ENCODE measurements around the gene SLC2A9. TPM values are rescaled to one million over a fixed set of nuclear protein-coding genes. Genes with fewer than 3 reads are reported as not detected.

SLC2A9 gene
- total and polyA plus RNA-seq, 2 of the 13 experiments (the other 11 are each of a cell fraction or from before 2014, with no cell fraction given): 36.2 to 42.3 TPM

DNA sequence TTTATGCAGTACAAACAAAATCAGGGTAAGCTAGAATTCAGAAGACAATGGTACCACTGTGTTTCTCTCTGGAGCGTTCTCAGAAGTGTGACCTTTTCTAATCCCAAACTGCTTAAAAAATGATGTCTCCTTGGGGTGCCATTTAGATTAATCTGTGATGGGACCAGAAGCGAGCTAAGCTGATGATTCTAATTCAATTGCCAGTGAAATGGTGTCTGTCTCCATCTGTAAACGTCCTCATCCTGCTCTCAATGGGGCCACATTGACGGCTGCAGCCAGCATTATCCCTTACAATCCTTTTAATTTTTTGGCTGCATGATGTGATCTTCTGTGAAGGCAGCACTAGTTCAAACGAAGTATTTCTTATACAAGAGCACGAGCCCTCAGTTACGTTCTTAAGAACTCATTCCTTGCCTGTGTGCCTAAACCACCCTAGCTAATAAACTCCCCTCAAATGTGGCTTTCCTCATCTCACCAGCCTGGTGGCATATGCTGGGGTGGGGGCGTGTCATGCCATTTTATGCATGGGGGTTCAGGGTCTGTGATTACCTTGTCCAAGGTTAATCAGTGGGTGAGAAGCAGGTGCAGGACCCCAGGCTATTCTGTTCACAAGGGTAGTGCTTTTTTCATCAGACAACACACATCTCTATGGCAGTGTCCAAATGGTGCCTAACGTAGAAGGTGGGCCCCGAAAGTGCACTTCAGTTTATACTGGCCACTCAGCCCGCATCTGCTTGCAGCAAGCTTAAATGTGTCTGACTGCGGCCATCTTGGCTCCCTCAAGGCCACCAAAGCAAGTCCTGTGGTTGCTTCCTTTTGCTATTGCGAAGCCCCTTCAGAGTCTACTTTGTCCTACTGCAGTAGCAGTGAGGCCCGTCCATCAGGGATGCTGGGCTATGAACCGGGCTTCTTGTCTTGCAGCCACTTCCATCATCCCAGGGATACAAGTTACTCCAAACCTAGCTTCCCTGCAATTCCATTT is 45.7 kb upstream of the SLC2A9 start (continued):
- TF ChIP-seq HIVEP1 (CRISPR knock-in tag; IDR thresholded peaks at IDR 0.05): no peak
- TF ChIP-seq, protein P1, sequence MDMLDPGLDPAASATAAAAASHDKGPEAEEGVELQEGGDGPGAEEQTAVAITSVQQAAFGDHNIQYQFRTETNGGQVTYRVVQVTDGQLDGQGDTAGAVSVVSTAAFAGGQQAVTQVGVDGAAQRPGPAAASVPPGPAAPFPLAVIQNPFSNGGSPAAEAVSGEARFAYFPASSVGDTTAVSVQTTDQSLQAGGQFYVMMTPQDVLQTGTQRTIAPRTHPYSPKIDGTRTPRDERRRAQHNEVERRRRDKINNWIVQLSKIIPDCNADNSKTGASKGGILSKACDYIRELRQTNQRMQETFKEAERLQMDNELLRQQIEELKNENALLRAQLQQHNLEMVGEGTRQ (IDR thresholded peaks at IDR 0.05; ENCODE audit: low read depth, low read length): no peak
- TF ChIP-seq, protein P1 (CRISPR knock-in tag; IDR thresholded peaks at IDR 0.05; ENCODE audit: borderline replicate concordance): no peak

DNA sequence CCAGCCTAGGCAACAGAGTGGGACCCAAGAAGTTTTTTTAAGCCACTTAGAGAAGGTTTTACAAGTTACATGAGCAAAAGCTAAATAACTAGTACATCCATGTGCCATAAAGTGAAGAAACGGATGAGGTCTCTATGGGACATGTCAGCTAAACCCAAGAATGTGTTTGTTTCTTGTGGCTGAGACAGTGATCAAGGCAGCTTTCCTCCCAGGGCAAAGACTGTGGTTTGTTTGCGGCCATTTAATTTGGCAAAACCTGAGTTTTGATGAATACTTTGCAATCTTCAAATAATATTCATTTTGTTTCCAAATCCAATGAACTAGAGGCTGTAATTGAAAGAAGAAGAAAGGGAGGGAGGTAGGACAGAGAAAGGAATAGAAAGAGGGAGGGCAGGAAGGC is 44.9 kb upstream of the SLC2A9 start:
- no peaks in the 10 kb centered on the region for H3K36me3 ChIP-seq (replicated peaks in 1 of 2; ENCODE audit: control insufficient read depth in 1 of 2, insufficient read depth in 2 of 2, low read length in 2 of 2)
- ATAC-seq (no peak), DNase-seq (ENCODE audit: low spot score) (no peak), FAIRE-seq (no peak)
- POLR2A ChIA-PET: interaction anchor here (1.4 kb wide), 1 partner anchor 49 kb away, joined by 4 read pairs; no protein-coding TSS in a partner anchor
- 98% methylated on average over 2 of the region's 2 CpGs for WGBS (ENCODE audit: low lambda C conversion rate)
- CTCF ChIA-PET (ENCODE audit: low intra/inter-chr PET ratio, low total read pairs): no interaction called here
- no peak overlapping the region for H2AFZ ChIP-seq (ENCODE audit: low read length)
- in situ Hi-C loops (cut with HindIII; ENCODE audit: extremely low pct_ligation_motif_present, low pct_unique_long_range_greater_than_20kb): no loop called here
- no peak overlapping the region for H3K4me2 ChIP-seq (ENCODE audit: low read depth, low read length)
- no peaks in the 10 kb centered on the region for H3K79me2 ChIP-seq (ENCODE audit: insufficient read depth, low read length)
- no peak overlapping the region for H3K4me3 ChIP-seq (replicated peaks in 1 of 3; ENCODE audit: insufficient read depth in 1 of 3, low read depth in 2 of 3, low read length in 3 of 3)
- no peak overlapping the region for H3K9ac ChIP-seq (ENCODE audit: insufficient read depth, low read depth, low read length)
- no peaks in the 10 kb centered on the region for H3K27me3 ChIP-seq (ENCODE audit: control insufficient read depth in 1 of 2, insufficient read depth in 2 of 2, low read length in 2 of 2)
- H3K27ac ChIP-seq (ENCODE audit: extremely low read length, insufficient read depth, low read length): no peak overlapping the region
- intact Hi-C loops (cut with micrococcal nuclease; ENCODE audit: unreplicated experiment): no loop called here
- no TSS peak for BruUV-seq (replicated peaks)
- peaks cover 23% of the 10 kb centered on the region for H3K4me1 ChIP-seq (ENCODE audit: insufficient read depth, low read length)
- H4K20me1 ChIP-seq (ENCODE audit: insufficient read depth, low read length): no peaks in the 10 kb centered on the region
- H3K9me3 ChIP-seq (ENCODE audit: low read length): no peaks in the 10 kb centered on the region
- no peak for TF ChIP-seq ZNF460 (CRISPR knock-in tag; IDR thresholded peaks at IDR 0.05; ENCODE audit: borderline replicate concordance)
- TF ChIP-seq, protein P2, sequence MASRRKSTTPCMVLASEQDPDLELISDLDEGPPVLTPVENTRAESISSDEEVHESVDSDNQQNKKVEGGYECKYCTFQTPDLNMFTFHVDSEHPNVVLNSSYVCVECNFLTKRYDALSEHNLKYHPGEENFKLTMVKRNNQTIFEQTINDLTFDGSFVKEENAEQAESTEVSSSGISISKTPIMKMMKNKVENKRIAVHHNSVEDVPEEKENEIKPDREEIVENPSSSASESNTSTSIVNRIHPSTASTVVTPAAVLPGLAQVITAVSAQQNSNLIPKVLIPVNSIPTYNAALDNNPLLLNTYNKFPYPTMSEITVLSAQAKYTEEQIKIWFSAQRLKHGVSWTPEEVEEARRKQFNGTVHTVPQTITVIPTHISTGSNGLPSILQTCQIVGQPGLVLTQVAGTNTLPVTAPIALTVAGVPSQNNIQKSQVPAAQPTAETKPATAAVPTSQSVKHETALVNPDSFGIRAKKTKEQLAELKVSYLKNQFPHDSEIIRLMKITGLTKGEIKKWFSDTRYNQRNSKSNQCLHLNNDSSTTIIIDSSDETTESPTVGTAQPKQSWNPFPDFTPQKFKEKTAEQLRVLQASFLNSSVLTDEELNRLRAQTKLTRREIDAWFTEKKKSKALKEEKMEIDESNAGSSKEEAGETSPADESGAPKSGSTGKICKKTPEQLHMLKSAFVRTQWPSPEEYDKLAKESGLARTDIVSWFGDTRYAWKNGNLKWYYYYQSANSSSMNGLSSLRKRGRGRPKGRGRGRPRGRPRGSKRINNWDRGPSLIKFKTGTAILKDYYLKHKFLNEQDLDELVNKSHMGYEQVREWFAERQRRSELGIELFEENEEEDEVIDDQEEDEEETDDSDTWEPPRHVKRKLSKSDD (CRISPR knock-in tag; IDR thresholded peaks at IDR 0.05; ENCODE audit: low read depth): no peak
- no peak for TF ChIP-seq NBN (conservative IDR thresholded peaks at IDR 0.05)
- no peak for TF ChIP-seq ATM (IDR thresholded peaks at IDR 0.05; ENCODE audit: borderline replicate concordance)
- TF ChIP-seq, protein P3, sequence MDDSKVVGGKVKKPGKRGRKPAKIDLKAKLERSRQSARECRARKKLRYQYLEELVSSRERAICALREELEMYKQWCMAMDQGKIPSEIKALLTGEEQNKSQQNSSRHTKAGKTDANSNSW (CRISPR knock-in tag; IDR thresholded peaks at IDR 0.05; ENCODE audit: borderline replicate concordance): no peak
- no peak for TF ChIP-seq MATR3 (CRISPR knock-in tag; IDR thresholded peaks at IDR 0.05)
- no peak for TF ChIP-seq ZNF350 (CRISPR knock-in tag; IDR thresholded peaks at IDR 0.05; ENCODE audit: borderline replicate concordance, low read depth)
- no peak for TF ChIP-seq ZNF792 (CRISPR knock-in tag; IDR thresholded peaks at IDR 0.05)
- TF ChIP-seq RFX5 (IDR thresholded peaks at IDR 0.05; ENCODE audit: low read depth, low read length): no peak
- TF ChIP-seq IKZF4 (CRISPR knock-in tag; IDR thresholded peaks at IDR 0.05; ENCODE audit: borderline replicate concordance, low read depth, not compliant biosample characterization): no peak
- TF ChIP-seq HOXA9 (CRISPR knock-in tag; IDR thresholded peaks at IDR 0.05; ENCODE audit: borderline replicate concordance): no peak
- TF ChIP-seq, protein P4, sequence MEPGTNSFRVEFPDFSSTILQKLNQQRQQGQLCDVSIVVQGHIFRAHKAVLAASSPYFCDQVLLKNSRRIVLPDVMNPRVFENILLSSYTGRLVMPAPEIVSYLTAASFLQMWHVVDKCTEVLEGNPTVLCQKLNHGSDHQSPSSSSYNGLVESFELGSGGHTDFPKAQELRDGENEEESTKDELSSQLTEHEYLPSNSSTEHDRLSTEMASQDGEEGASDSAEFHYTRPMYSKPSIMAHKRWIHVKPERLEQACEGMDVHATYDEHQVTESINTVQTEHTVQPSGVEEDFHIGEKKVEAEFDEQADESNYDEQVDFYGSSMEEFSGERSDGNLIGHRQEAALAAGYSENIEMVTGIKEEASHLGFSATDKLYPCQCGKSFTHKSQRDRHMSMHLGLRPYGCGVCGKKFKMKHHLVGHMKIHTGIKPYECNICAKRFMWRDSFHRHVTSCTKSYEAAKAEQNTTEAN (CRISPR knock-in tag; conservative IDR thresholded peaks at IDR 0.05): no peak

All from HepG2 (cell line).